Liver (tissue), 9 donors: ENCODE results near the gene ABHD17A. TPM values are rescaled to one million over a fixed set of nuclear protein-coding genes. Genes with fewer than 3 reads are reported as not detected.

Source experiments
- DNase-seq: peaks from one replicate; pipeline ENCODE4 v3.0.0-alpha.2; 2017; ENCODE audit warnings: low spot score
- H3K27ac ChIP-seq, 2 donors: one replicate each; pipeline ENCODE4 v1.7.0; 2013; ENCODE audit warnings: inconsistent platforms in 2 of 2, low read length in 2 of 2, control low read depth in 1 of 2, low read depth in 1 of 2, mild to moderate bottlenecking in 1 of 2
- H3K27me3 ChIP-seq, 4 donors: one replicate each; pipeline versions ENCODE4 v1.6.1 to v1.7.0; 2013; ENCODE audit warnings: low read length in 3 of 4, inconsistent platforms in 1 of 4, mild to moderate bottlenecking in 1 of 4, moderate library complexity in 1 of 4; ENCODE audit not compliant: control insufficient read depth in 4 of 4, insufficient read depth in 4 of 4
- H3K36me3 ChIP-seq, 4 donors: one replicate each; pipeline versions ENCODE4 v1.6.1 to v1.7.0; 2013; ENCODE audit warnings: low read length in 3 of 4, mild to moderate bottlenecking in 3 of 4, low read depth in 1 of 4, moderate library complexity in 1 of 4; ENCODE audit not compliant: control insufficient read depth in 4 of 4, insufficient read depth in 3 of 4
- H3K4me1 ChIP-seq, 4 donors: one replicate each; pipeline versions ENCODE4 v1.6.1 to v1.7.0; 2013; ENCODE audit warnings: low read length in 3 of 4, mild to moderate bottlenecking in 3 of 4, moderate library complexity in 1 of 4; ENCODE audit not compliant: control insufficient read depth in 4 of 4, insufficient read depth in 4 of 4
- H3K4me3 ChIP-seq, 3 donors: one replicate each; pipeline versions ENCODE4 v1.6.1 to v1.7.0; 2013; ENCODE audit warnings: low read length in 3 of 3, control low read depth in 1 of 3, low read depth in 1 of 3, mild to moderate bottlenecking in 1 of 3
- H3K9ac ChIP-seq, 2 donors: one replicate each; pipeline ENCODE4 v1.7.0; 2013; ENCODE audit warnings: low read length in 2 of 2, mild to moderate bottlenecking in 2 of 2, moderate library complexity in 2 of 2, control low read depth in 1 of 2, low read depth in 1 of 2
- H3K9me3 ChIP-seq, 4 donors: one replicate each; pipeline versions ENCODE4 v1.6.1 to v1.7.0; 2013; ENCODE audit warnings: low read length in 3 of 4; ENCODE audit not compliant: control insufficient read depth in 4 of 4
- EGR1 ChIP-seq, 2 donors: IDR thresholded peaks; 2 replicates each; pipeline ENCODE4 v1.6.1; 2016 to 2018; ENCODE audit warnings: antibody characterized with exemption in 2 of 2, low read depth in 2 of 2
- FOXA1 ChIP-seq: IDR thresholded peaks from 2 replicates; pipeline ENCODE4 v1.6.1; 2016; ENCODE audit warnings: antibody characterized with exemption
- FOXA2 ChIP-seq: IDR thresholded peaks from 2 replicates; pipeline ENCODE4 v1.6.1; 2016; ENCODE audit warnings: antibody characterized with exemption
- GABPA ChIP-seq, 2 donors: IDR thresholded peaks in 1 of 2; conservative IDR thresholded peaks in 1 of 2; 2 replicates each; pipeline ENCODE4 v1.6.1; 2016; ENCODE audit warnings: antibody characterized with exemption in 2 of 2, mild to moderate bottlenecking in 1 of 2, moderate library complexity in 1 of 2
- HNF4A ChIP-seq, 2 donors: conservative IDR thresholded peaks; 2 replicates each; pipeline ENCODE4 v1.6.1; 2016; ENCODE audit warnings: antibody characterized with exemption in 2 of 2, mild to moderate bottlenecking in 2 of 2
- HNF4G ChIP-seq: IDR thresholded peaks from 2 replicates; pipeline ENCODE4 v1.6.1; 2016; ENCODE audit warnings: antibody characterized with exemption
- JUND ChIP-seq, 2 donors: IDR thresholded peaks; 2 replicates each; pipeline ENCODE4 v1.6.1; 2016; ENCODE audit warnings: antibody characterized with exemption in 2 of 2
- MAX ChIP-seq: IDR thresholded peaks from 2 replicates; pipeline ENCODE4 v1.6.1; 2016; ENCODE audit warnings: antibody characterized with exemption
- NR2F2 ChIP-seq: IDR thresholded peaks from 2 replicates; pipeline ENCODE4 v1.6.1; 2016; ENCODE audit warnings: antibody characterized with exemption
- REST ChIP-seq: IDR thresholded peaks from 2 replicates; pipeline ENCODE4 v1.6.1; 2016; ENCODE audit warnings: antibody characterized with exemption, mild to moderate bottlenecking
- RXRA ChIP-seq, 2 donors: IDR thresholded peaks; 2 replicates each; pipeline ENCODE4 v1.6.1; 2017 to 2018; ENCODE audit warnings: antibody characterized with exemption in 2 of 2, mild to moderate bottlenecking in 1 of 2
- SP1 ChIP-seq: IDR thresholded peaks from 2 replicates; pipeline ENCODE4 v1.6.1; 2018; ENCODE audit warnings: antibody characterized with exemption, mild to moderate bottlenecking
- TAF1 ChIP-seq: conservative IDR thresholded peaks from 2 replicates; pipeline ENCODE4 v1.6.1; 2016; ENCODE audit warnings: antibody characterized with exemption, mild to moderate bottlenecking
- YY1 ChIP-seq: IDR thresholded peaks from 2 replicates; pipeline ENCODE4 v1.6.1; 2016; ENCODE audit warnings: antibody characterized with exemption, mild to moderate bottlenecking
- WGBS: extraction: QIAGEN DNeasy Blood & Tissue Kit; methylation state at CpG from one replicate; pipeline ENCODE4 v1.1.7; 2013; 5-methylcytosine and 5-hydroxymethylcytosine counted together
- polyA plus RNA-seq, 2 donors: library from polyadenylated mRNA; stranded (reverse) in 1 of 2; unstranded in 1 of 2; fragments of 200-250 nt in 1 of 2; fragments of >200 nt in 1 of 2; fragmentation: Nextera tagmentation in 1 of 2; extraction: Ambion mirVana in 1 of 2; gene quantifications; one replicate each; pipeline versions ENCODE4 v1.2.1 to v1.2.3, GENCODE V29; 2013 to 2015
- total RNA-seq, 2 donors: library from RNA; depleted of rRNA; stranded (reverse); fragments of >200 nt; gene quantifications; one replicate each; pipeline ENCODE4 v1.2.3, GENCODE V29; 2014
- TF ChIP-seq, protein P1 (sequence below): fragments of 150-350 bp; IDR thresholded peaks from 2 replicates; pipeline ENCODE4 v1.5.1; 2017; ENCODE audit warnings: improper control_type of control experiment, low read depth, low read length; ENCODE audit not compliant: missing input control
- TF ChIP-seq, protein P2 (sequence below): IDR thresholded peaks from 2 replicates; pipeline ENCODE4 v1.6.1; 2016; ENCODE audit warnings: antibody characterized with exemption
- TF ChIP-seq, protein P3 (sequence below): IDR thresholded peaks from 2 replicates; pipeline ENCODE4 v1.6.1; 2016; ENCODE audit warnings: antibody characterized with exemption
- donor health status: healthy.
- donor health status: healthy.
- donor health status: healthy.
- donor health status: healthy.
- donor health status: healthy.

ABHD17A gene
- total and polyA plus RNA-seq, 4 donors = 8.1 to 30.2 (median 27.0) TPM

DNA sequence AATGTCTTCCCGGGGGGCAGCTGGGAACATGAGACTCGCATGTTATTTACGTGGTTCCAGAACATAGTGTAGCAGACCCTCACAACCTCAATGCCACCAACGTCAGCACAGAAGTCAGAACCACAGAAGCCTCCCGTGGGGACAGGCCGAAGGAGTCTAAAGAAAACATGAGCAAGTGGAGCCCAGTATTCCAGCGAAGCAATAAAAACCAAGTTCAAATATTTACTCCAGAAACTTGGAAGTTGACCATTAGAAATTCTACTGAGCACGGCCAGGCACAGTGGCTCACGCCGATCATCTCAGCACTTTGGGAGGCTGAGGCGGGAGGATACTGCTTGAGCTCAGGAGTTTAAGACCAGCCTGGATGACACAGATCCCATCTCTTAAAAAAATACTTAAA, 55.3 kb downstream of the ABHD17A start:
- no peak overlapping the region for H3K4me3 ChIP-seq
- 58% methylated on average over 11 of the region's 11 CpGs for WGBS
- TF ChIP-seq MAX (no peak), YY1 (no peak), TAF1 (no peak), NR2F2 (no peak), JUND (IDR thresholded peaks at IDR 0.05) (no peak), FOXA1 (no peak), RXRA (IDR thresholded peaks at IDR 0.05) (no peak), EGR1 (IDR thresholded peaks at IDR 0.05; ENCODE audit: low read depth in 2 of 2) (no peak), REST (no peak), GABPA (IDR thresholded peaks at IDR 0.05 in 1 of 2, conservative IDR thresholded peaks at IDR 0.05 in 1 of 2) (no peak), HNF4A (conservative IDR thresholded peaks at IDR 0.05) (no peak), FOXA2 (no peak), HNF4G (no peak), SP1 (no peak)
- TF ChIP-seq, protein P1, sequence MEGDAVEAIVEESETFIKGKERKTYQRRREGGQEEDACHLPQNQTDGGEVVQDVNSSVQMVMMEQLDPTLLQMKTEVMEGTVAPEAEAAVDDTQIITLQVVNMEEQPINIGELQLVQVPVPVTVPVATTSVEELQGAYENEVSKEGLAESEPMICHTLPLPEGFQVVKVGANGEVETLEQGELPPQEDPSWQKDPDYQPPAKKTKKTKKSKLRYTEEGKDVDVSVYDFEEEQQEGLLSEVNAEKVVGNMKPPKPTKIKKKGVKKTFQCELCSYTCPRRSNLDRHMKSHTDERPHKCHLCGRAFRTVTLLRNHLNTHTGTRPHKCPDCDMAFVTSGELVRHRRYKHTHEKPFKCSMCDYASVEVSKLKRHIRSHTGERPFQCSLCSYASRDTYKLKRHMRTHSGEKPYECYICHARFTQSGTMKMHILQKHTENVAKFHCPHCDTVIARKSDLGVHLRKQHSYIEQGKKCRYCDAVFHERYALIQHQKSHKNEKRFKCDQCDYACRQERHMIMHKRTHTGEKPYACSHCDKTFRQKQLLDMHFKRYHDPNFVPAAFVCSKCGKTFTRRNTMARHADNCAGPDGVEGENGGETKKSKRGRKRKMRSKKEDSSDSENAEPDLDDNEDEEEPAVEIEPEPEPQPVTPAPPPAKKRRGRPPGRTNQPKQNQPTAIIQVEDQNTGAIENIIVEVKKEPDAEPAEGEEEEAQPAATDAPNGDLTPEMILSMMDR = no peak
- TF ChIP-seq, protein P2, sequence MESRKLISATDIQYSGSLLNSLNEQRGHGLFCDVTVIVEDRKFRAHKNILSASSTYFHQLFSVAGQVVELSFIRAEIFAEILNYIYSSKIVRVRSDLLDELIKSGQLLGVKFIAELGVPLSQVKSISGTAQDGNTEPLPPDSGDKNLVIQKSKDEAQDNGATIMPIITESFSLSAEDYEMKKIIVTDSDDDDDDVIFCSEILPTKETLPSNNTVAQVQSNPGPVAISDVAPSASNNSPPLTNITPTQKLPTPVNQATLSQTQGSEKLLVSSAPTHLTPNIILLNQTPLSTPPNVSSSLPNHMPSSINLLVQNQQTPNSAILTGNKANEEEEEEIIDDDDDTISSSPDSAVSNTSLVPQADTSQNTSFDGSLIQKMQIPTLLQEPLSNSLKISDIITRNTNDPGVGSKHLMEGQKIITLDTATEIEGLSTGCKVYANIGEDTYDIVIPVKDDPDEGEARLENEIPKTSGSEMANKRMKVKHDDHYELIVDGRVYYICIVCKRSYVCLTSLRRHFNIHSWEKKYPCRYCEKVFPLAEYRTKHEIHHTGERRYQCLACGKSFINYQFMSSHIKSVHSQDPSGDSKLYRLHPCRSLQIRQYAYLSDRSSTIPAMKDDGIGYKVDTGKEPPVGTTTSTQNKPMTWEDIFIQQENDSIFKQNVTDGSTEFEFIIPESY = no peak
- TF ChIP-seq, protein P3, sequence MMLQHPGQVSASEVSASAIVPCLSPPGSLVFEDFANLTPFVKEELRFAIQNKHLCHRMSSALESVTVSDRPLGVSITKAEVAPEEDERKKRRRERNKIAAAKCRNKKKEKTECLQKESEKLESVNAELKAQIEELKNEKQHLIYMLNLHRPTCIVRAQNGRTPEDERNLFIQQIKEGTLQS = no peak
- H3K9me3 ChIP-seq = no peaks in the 10 kb centered on the region
- H3K27ac ChIP-seq = no peak overlapping the region
- H3K4me1 ChIP-seq = peaks cover 18 to 63% (median 33%) of the 10 kb centered on the region in 4 donors
- no peaks in the 10 kb centered on the region for H3K27me3 ChIP-seq
- no peak overlapping the region for H3K9ac ChIP-seq
- DNase-seq = no peak
- H3K36me3 ChIP-seq = peaks cover 0 to 7% (median 3%) of the 10 kb centered on the region in 4 donors
